K562 (cell line): ENCODE data around the gene SLC26A1. TPM values are rescaled to one million over a fixed set of nuclear protein-coding genes. Genes with fewer than 3 reads are reported as not detected.

Source experiments
- ATAC-seq: fragments of 200-7000 bp; cut with Tn5 transposase; 3 replicates; pipeline ENCODE4 v1.9.1; 2020; ENCODE audit warnings: moderate library complexity
- BruUV-seq: library from RNA; stranded (reverse); fragments of 400-500 nt; replicated peaks from 2 replicates; lab custom pipeline; 2021; lab: Mats Ljungman, UMichigan
- CTCF ChIA-PET: fragments of 300-600 bp; formaldehyde crosslinking; extraction: SDS; loops from one replicate; lab custom pipeline; 2021; ENCODE audit warnings: low intra/inter-chr PET ratio; lab: Yijun Ruan, JAX
- POLR2A ChIA-PET: fragments of 300-600, 350-650 bp; sonication (Branson Sonifier 250); formaldehyde crosslinking; extraction: SDS; loops from one replicate; lab custom pipeline; 2021; ENCODE audit warnings: antibody characterized with exemption, inconsistent platforms; lab: Yijun Ruan, JAX
- DNase-seq, 4 experiments: peaks; one replicate each; pipeline versions ENCODE4 v3.0.0 to v3.0.0-alpha.2; 2011 to 2018; ENCODE audit warnings: low spot score in 3 of 4, mixed read lengths in 3 of 4; ENCODE audit errors: extremely low read depth in 1 of 4
- FAIRE-seq: peaks from 2 replicates; lab custom pipeline; 2011; peaks lifted over from hg19 to GRCh38; lab: Jason Lieb, UNC
- H2AFZ ChIP-seq: 2 replicates; pipeline ENCODE4 v1.6.0; 2011; ENCODE audit warnings: low read depth, low read length, control low read depth, inconsistent platforms
- H3K27ac ChIP-seq: fragments of 200-600 bp; 3 replicates; pipeline ENCODE4 v1.8.0; 2011; ENCODE audit warnings: low read depth, mild to moderate bottlenecking, control low read depth, inconsistent platforms, low read length, moderate library complexity, mixed read lengths; ENCODE audit errors: extremely low read depth
- H3K27me3 ChIP-seq, 2 experiments: fragments of 300-600 bp in 1 of 2; 2 replicates in 1 of 2; 3 replicates in 1 of 2; pipeline versions ENCODE4 v1.6.0 to v1.8.0; 2011; ENCODE audit warnings: inconsistent platforms in 2 of 2, low read length in 2 of 2, mild to moderate bottlenecking in 1 of 2, mixed read lengths in 1 of 2, moderate library complexity in 1 of 2; ENCODE audit not compliant: control insufficient read depth in 2 of 2, insufficient read depth in 2 of 2
- H3K36me3 ChIP-seq: fragments of 300-600 bp; 3 replicates; pipeline ENCODE4 v1.8.0; 2011; ENCODE audit warnings: mild to moderate bottlenecking, low read length, inconsistent platforms; ENCODE audit not compliant: control insufficient read depth, insufficient read depth
- H3K4me1 ChIP-seq, 2 experiments: fragments of 200-600 bp in 1 of 2; replicated peaks in 1 of 2; 2 replicates in 1 of 2; 3 replicates in 1 of 2; pipeline versions ENCODE4 v1.5.1 to v1.8.0; 2011; ENCODE audit warnings: inconsistent platforms in 2 of 2, low read length in 2 of 2, mild to moderate bottlenecking in 1 of 2, mixed read lengths in 1 of 2, moderate library complexity in 1 of 2; ENCODE audit not compliant: control insufficient read depth in 2 of 2, insufficient read depth in 2 of 2
- H3K4me2 ChIP-seq: 2 replicates; pipeline ENCODE4 v1.6.1; 2011; ENCODE audit warnings: low read length, control low read depth, inconsistent platforms, mixed read lengths; ENCODE audit not compliant: insufficient read depth
- H3K4me3 ChIP-seq: fragments of 200-600 bp; sonication (generic), shearing (Covaris generic); 2 replicates; pipeline ENCODE4 v1.5.1; 2016; ENCODE audit warnings: control low read depth, inconsistent platforms
- H3K79me2 ChIP-seq: fragments of 200-600 bp; 3 replicates; pipeline ENCODE4 v1.8.0; 2011; ENCODE audit warnings: low read length, inconsistent platforms; ENCODE audit not compliant: control insufficient read depth, insufficient read depth
- H3K9ac ChIP-seq, 2 experiments: 2 replicates each; pipeline versions ENCODE4 v1.6.0 to v1.6.1; 2011; ENCODE audit warnings: low read depth in 2 of 2, low read length in 2 of 2, control low read depth in 1 of 2, inconsistent platforms in 1 of 2, mild to moderate bottlenecking in 1 of 2, mixed read lengths in 1 of 2; ENCODE audit not compliant: insufficient read depth in 1 of 2
- H3K9me1 ChIP-seq: one replicate; pipeline ENCODE4 v1.6.0; 2011; ENCODE audit warnings: inconsistent platforms, mild to moderate bottlenecking, low read length, moderate library complexity; ENCODE audit not compliant: control insufficient read depth, insufficient read depth
- H3K9me3 ChIP-seq: replicated peaks from 2 replicates; pipeline ENCODE4 v1.5.1; 2011; ENCODE audit warnings: low read depth, low read length, inconsistent platforms; ENCODE audit not compliant: control insufficient read depth, insufficient read depth
- H4K20me1 ChIP-seq: replicated peaks from 2 replicates; pipeline ENCODE4 v1.6.1; 2011; ENCODE audit warnings: low read length, inconsistent platforms, mixed read lengths; ENCODE audit not compliant: control insufficient read depth, insufficient read depth
- CXXC5 ChIP-seq: fragments of 250-450 bp; sonication (Bioruptor Pico); IDR thresholded peaks from 2 replicates; pipeline ENCODE4 v1.8.0; 2022; ENCODE audit warnings: inconsistent platforms, mild to moderate bottlenecking, moderate library complexity
- NFIC ChIP-seq: fragments of 450-650 bp; IDR thresholded peaks from 2 replicates; pipeline ENCODE4 v1.6.1; 2017; ENCODE audit warnings: mild to moderate bottlenecking, inconsistent platforms
- SAFB ChIP-seq: fragments of 200-400 bp; formaldehyde crosslinking; IDR thresholded peaks from 2 replicates; pipeline ENCODE4 v1.6.1; 2017; ENCODE audit warnings: low read depth, low read length, borderline replicate concordance
- SRF ChIP-seq, 2 experiments: fragments of 250-450, 450-650 bp in 1 of 2; sonication (Bioruptor Pico) in 1 of 2; sonication (generic) in 1 of 2; formaldehyde crosslinking; IDR thresholded peaks; 2 replicates each; pipeline versions ENCODE4 v1.5.0 to v1.5.1; 2020 to 2022; ENCODE audit warnings: mild to moderate bottlenecking in 1 of 2, missing genetic modification reagents in 1 of 2
- SRSF3 ChIP-seq: fragments of 200-400 bp; formaldehyde crosslinking; IDR thresholded peaks from 2 replicates; pipeline ENCODE4 v1.6.1; 2016; ENCODE audit warnings: mild to moderate bottlenecking, low read length, moderate library complexity; ENCODE audit not compliant: insufficient read depth
- TARDBP ChIP-seq: fragments of 450-650 bp; IDR thresholded peaks from 2 replicates; pipeline ENCODE4 v1.6.1; 2016
- TCF7 ChIP-seq: sonication (generic); IDR thresholded peaks from 2 replicates; pipeline ENCODE4 v1.6.1; 2016; ENCODE audit warnings: antibody characterized with exemption, borderline replicate concordance
- TEAD1 ChIP-seq, 2 experiments: fragments of 450-650 bp in 1 of 2; sonication (generic) in 1 of 2; formaldehyde crosslinking; IDR thresholded peaks; 2 replicates each; pipeline versions ENCODE4 v1.4.0 to v1.8.0; 2020 to 2022; ENCODE audit warnings: mild to moderate bottlenecking in 2 of 2, missing genetic modification reagents in 1 of 2
- YY1 ChIP-seq, 3 experiments: IDR thresholded peaks; 2 replicates each; pipeline ENCODE4 v1.6.1; 2011; ENCODE audit warnings: low read length in 2 of 3, mild to moderate bottlenecking in 2 of 3, moderate library complexity in 2 of 3, borderline replicate concordance in 1 of 3, control low read depth in 1 of 3, low read depth in 1 of 3; ENCODE audit not compliant: insufficient read depth in 3 of 3, insufficient replicate concordance in 2 of 3, control insufficient read depth in 1 of 3, insufficient read length in 1 of 3; ENCODE audit errors: extremely low read depth in 1 of 3
- WGBS: fragments of 100-300 bp; shearing (Covaris generic); methylation state at CpG from one replicate; pipeline ENCODE4 v1.1.6; 2016; ENCODE audit warnings: low coverage, mixed read lengths; ENCODE audit not compliant: insufficient coverage; ENCODE audit errors: missing lambda C conversion rate; 5-methylcytosine and 5-hydroxymethylcytosine counted together
- in situ Hi-C: fragments of 300-500 bp; cut with MboI; formaldehyde crosslinking; loops from 4 replicates; pipeline ENCODE4 v1.15.0; 2018; ENCODE audit warnings: inconsistent platforms, mixed read lengths
- intact Hi-C: fragments of 100-400 bp; cut with micrococcal nuclease; formaldehyde crosslinking; loops from 2 replicates; pipeline ENCODE4 v1.14.2; 2022
- polyA plus RNA-seq, 8 experiments: library from polyadenylated mRNA; depleted of rRNA in 4 of 8; stranded (reverse) in 5 of 8; unstranded in 3 of 8; fragments of >200 nt; fragmentation: Nextera tagmentation in 2 of 8; fragmentation: Illumina TruSeq in 1 of 8; extraction: Ambion mirVana in 2 of 8; extraction: Trizol in 1 of 8; gene quantifications; 2 replicates each; pipeline versions ENCODE4 v1.2.1 to v1.2.3, GENCODE V29; 2011 to 2014; ENCODE audit warnings: inconsistent platforms in 1 of 8, missing spikeins in 1 of 8
- total RNA-seq, 7 experiments: library from RNA; depleted of rRNA in 6 of 7; stranded (reverse); fragments of >200 nt in 6 of 7; fragmentation: Illumina TruSeq in 2 of 7; extraction: Trizol in 2 of 7; gene quantifications; 2 replicates each; pipeline versions ENCODE4 v1.2.1 to v1.2.3, GENCODE V29; 2011 to 2021; ENCODE audit warnings: low replicate concordance in 1 of 7
- TF ChIP-seq, protein P1 (sequence below), 2 experiments: IDR thresholded peaks; 2 replicates each; pipeline ENCODE4 v1.6.1; 2011; ENCODE audit warnings: borderline replicate concordance in 1 of 2, control low read depth in 1 of 2, low read depth in 1 of 2, low read length in 1 of 2, mild to moderate bottlenecking in 1 of 2, mixed read lengths in 1 of 2, moderate library complexity in 1 of 2; ENCODE audit not compliant: insufficient read depth in 1 of 2, insufficient read length in 1 of 2, poor library complexity in 1 of 2, severe bottlenecking in 1 of 2; ENCODE audit errors: extremely low read depth in 1 of 2

The SLC26A1 gene
- total and polyA plus RNA-seq, 9 of the 15 experiments (the other 6 are each of a cell fraction or from before 2014, with no cell fraction given) = 0.11 to 4.2 (median 0.95) TPM

DNA sequence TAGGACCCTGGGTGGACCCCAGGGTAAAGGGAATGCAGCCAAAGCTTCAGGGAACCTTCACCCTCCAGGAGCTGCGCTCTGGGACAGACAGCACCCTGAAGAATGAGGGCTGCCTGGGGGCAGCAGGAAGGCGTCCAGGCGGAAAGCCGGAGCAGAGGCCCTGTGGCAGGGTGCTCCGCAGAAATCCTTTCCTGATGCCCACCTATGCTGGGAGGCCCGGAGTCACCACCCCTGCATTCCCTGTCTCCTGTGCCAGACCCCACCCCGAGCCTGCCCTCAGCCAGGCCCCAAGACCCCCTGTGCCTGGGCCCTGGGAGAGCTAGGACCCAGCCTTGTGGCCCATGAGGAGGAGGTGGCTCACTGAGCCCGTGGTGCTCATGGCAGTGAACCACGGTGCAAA lies 18.5 kb downstream of the SLC26A1 start:
- Histone ChIP-seq H3K79me2 (peaks cover 10% of the 10 kb centered on the region; the same call in 2 of the 3 replicates), H3K9me3 (no peaks in the 10 kb centered on the region), H3K27ac (no peak overlapping the region), H3K4me1 (peaks cover 6 to 58% of the 10 kb centered on the region in 2 experiments), H3K9me1 (no peaks in the 10 kb centered on the region), H2AFZ (no peak overlapping the region), H3K36me3 (peaks cover 3% of the 10 kb centered on the region; the same call in 1 of the 3 replicates), H3K4me3 (no peak overlapping the region), H3K27me3 (no peaks in the 10 kb centered on the region), H3K4me2 (no peak overlapping the region), H4K20me1 (no peaks in the 10 kb centered on the region; the same call in 1 of the 2 replicates), H3K9ac (peak overlapping the region in 1 of 2 experiments; percentile 98; a peak in 2 of 4 replicates)
- no peak for ATAC-seq
- TF ChIP-seq SRF (CRISPR knock-in tag; IDR thresholded peaks at IDR 0.05) = no peak
- BruUV-seq = no TSS peak
- DNase-seq = no peak
- 83% methylated on average over 8 of the region's 9 CpGs for WGBS
- intact Hi-C loops (no loop called here), in situ Hi-C loops (no loop called here)
- ChIA-PET CTCF (no interaction called here), POLR2A (interaction anchor here (0.8 kb wide), 1 partner anchor 9 kb away, joined by 3 read pairs; no protein-coding TSS in a partner anchor)
- no peak for FAIRE-seq

DNA sequence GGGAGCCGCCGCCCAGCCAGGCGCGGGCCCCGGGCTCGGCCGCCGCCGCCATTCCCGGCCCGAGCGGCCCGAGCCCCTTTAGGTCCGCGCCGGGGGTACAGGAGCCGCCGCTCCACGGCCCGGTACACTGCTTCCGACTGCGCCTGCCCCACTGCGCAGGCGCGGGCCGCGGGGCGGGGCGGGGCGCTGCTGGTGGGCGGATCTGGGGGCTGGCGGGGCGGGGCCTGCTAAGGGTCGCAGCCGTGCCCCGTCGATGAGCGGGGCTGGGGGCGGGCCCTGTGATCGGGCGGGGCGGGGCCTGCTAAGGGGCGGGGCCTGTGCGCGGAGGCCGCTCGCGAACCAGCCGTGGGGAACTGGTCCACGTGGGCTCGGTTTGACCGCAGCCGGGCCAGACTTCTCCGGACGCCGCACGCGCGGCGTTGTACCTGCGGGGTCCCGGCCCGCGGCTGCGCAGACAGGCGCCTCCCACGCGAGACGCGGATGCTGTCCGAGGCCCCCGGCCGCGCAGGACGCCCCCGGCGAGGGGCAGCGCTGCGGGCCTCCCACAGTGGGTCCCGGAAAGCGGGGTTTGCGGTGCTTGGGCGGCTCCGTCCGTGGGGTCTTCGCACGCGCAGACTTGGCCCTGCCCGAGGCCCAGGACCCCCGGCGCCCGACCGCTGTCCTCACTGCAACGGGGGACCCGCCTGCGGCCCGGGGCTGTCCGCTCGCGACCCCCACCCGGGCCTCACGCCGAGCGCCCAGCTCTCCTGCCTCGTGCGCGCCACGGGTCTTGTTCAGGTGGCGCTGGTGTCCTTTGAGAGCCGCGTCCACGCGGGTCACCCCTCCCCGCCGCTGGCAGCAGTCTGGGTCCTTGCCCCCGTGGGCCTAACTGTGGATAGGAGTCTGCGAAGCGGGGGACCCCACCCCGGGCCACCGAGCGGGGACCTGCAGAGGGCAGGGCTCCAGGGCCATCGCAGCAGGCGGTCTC lies 19.5 kb downstream of the SLC26A1 start, which contains the start of gene DGKQ:
Gene DGKQ (minus strand): TSS at position 139 of the 967 bp plus-strand sequence. CDS start 87 bp downstream, at position 52.
- H3K9me3 ChIP-seq = no peaks in the 10 kb centered on the region
- H3K4me3 ChIP-seq = peak within 1 kb of the TSS; percentile 79
- H3K27ac ChIP-seq = peak within 1 kb of the TSS; percentile 57; the same call in 2 of the 3 replicates
- H3K9me1 ChIP-seq = no peaks in the 10 kb centered on the region
- peaks cover 0 to 61% of the 10 kb centered on the region in 2 experiments; a peak in 4 of 5 replicates for H3K4me1 ChIP-seq
- in situ Hi-C loops = no loop called here
- ATAC-seq = peak; percentile 93
- DNase-seq = peak; percentile 84 to 98 (median 97)
- 21% methylated on average over 54 of the region's 123 CpGs for WGBS
- ChIA-PET POLR2A (interaction anchor here (0.9 kb wide), 1 partner anchor 13 kb away, joined by 3 read pairs; the partner anchor contains the start of gene IDUA), CTCF (no interaction called here)
- H3K4me2 ChIP-seq = peak within 1 kb of the TSS; percentile 79
- BruUV-seq = TSS peak; percentile 89
- no peaks in the 10 kb centered on the region; the same call in 1 of the 2 replicates for H4K20me1 ChIP-seq
- intact Hi-C loops = loop anchor here (2.0 kb wide), 1 partner anchor 43 kb away; no protein-coding TSS in a partner anchor
- peaks cover 10% of the 10 kb centered on the region; the same call in 2 of the 3 replicates for H3K79me2 ChIP-seq
- H2AFZ ChIP-seq = peak within 1 kb of the TSS; percentile 67; the same call in 1 of the 2 replicates
- no peak for FAIRE-seq
- H3K27me3 ChIP-seq = no peaks in the 10 kb centered on the region
- peak within 1 kb of the TSS; percentile 64 to 98; a peak in 3 of 4 replicates for H3K9ac ChIP-seq
- peaks cover 3% of the 10 kb centered on the region; the same call in 1 of the 3 replicates for H3K36me3 ChIP-seq
- TF ChIP-seq NFIC (no peak), TCF7 (no peak), TEAD1 (CRISPR knock-in tag; IDR thresholded peaks at IDR 0.05) (0 out of 4 replicates have a peak, but pooled peaks of 1 of the 2 experiments have one; percentile 43), TARDBP (peak; percentile 83), CXXC5 (CRISPR knock-in tag) (peak; percentile 55; the same call in 1 of the 2 replicates), YY1 (IDR thresholded peaks at IDR 0.05; ENCODE audit: borderline replicate concordance in 1 of 3, control insufficient read depth in 1 of 3, extremely low read depth in 1 of 3, insufficient read depth in 3 of 3, insufficient read length in 1 of 3, insufficient replicate concordance in 2 of 3, low read depth in 1 of 3, low read length in 2 of 3) (peak in 1 of 3 experiments; percentile 40), SRSF3 (no peak), SAFB (peak; percentile 97)
- TF ChIP-seq, protein P1, sequence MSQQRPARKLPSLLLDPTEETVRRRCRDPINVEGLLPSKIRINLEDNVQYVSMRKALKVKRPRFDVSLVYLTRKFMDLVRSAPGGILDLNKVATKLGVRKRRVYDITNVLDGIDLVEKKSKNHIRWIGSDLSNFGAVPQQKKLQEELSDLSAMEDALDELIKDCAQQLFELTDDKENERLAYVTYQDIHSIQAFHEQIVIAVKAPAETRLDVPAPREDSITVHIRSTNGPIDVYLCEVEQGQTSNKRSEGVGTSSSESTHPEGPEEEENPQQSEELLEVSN (IDR thresholded peaks at IDR 0.05; ENCODE audit: borderline replicate concordance in 1 of 2, extremely low read depth in 1 of 2, insufficient read depth in 1 of 2, insufficient read length in 1 of 2, low read depth in 1 of 2, low read length in 1 of 2, poor library complexity in 1 of 2, severe bottlenecking in 1 of 2) = peak in 1 of 2 experiments; percentile 55
